Stimulated activated CD4-positive, alpha-beta T cell treated with anti-CD3 and anti-CD28 coated beads, TNF-alpha, amount 100 ng/mL, for 1 hour (primary cell): Measurements from ENCODE around the gene EGFR.

ENCODE experiments used
- DNase-seq, 3 donors: peaks; one replicate each; pipeline ENCODE4 v3.0.0-alpha.2; 2020; ENCODE audit warnings: low read depth in 3 of 3, low spot score in 1 of 3

The EGFR gene

DNA sequence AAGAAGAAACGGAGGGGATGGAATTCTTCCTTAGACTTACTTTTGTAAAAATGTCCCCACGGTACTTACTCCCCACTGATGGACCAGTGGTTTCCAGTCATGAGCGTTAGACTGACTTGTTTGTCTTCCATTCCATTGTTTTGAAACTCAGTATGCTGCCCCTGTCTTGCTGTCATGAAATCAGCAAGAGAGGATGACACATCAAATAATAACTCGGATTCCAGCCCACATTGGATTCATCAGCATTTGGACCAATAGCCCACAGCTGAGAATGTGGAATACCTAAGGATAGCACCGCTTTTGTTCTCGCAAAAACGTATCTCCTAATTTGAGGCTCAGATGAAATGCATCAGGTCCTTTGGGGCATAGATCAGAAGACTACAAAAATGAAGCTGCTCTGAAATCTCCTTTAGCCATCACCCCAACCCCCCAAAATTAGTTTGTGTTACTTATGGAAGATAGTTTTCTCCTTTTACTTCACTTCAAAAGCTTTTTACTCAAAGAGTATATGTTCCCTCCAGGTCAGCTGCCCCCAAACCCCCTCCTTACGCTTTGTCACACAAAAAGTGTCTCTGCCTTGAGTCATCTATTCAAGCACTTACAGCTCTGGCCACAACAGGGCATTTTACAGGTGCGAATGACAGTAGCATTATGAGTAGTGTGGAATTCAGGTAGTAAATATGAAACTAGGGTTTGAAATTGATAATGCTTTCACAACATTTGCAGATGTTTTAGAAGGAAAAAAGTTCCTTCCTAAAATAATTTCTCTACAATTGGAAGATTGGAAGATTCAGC, 187.6 kb downstream of the EGFR start:
- DNase-seq = no peak

DNA sequence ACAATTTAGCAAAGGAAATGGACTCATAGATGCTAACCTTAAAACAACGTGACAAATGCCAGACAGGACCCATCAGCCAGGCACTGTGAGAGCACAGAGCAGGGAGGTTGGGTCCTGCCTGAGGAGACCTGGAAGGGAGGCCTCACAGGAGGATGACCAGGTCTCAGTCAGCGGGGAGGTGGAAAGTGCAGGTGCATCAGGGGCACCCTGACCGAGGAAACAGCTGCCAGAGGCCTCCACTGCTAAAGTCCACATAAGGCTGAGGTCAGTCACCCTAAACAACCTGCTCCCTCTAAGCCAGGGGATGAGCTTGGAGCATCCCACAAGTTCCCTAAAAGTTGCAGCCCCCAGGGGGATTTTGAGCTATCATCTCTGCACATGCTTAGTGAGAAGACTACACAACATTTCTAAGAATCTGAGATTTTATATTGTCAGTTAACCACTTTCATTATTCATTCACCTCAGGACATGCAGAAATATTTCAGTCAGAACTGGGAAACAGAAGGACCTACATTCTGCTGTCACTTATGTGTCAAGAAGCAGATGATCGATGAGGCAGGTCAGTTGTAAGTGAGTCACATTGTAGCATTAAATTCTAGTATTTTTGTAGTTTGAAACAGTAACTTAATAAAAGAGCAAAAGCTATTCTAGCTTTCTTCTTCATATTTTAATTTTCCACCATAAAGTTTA, 188.8 kb downstream of the EGFR start:
- no peak for DNase-seq

DNA sequence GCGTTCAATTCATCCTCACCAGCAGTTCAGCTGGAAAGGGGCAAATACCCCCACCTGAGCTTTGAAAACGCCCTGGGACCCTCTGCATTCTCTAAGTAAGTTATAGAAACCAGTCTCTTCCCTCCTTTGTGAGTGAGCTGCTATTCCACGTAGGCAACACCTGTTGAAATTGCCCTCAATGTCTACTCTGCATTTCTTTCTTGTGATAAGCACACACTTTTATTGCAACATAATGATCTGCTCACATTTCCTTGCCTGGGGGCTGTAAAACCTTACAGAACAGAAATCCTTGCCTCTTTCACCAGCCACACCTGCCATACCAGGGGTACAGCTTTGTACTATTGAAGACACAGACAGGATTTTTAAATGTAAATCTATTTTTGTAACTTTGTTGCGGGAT, 190.5 kb downstream of the EGFR start:
- DNase-seq = no peak

DNA sequence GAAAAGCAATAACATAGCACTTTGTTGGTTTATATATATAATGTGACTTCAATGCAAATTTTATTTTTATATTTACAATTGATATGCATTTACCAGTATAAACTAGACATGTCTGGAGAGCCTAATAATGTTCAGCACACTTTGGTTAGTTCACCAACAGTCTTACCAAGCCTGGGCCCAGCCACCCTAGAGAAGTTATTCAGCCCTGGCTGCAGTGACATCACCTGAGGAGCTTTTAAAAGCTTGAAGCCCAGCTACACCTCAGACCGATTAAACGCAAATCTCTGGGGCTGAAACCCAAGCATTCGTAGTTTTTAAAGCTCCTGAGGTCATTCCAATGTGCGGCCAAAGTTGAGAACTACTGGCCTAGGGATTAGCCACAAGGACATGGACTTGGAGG, 191.4 kb downstream of the EGFR start:
- no peak for DNase-seq

DNA sequence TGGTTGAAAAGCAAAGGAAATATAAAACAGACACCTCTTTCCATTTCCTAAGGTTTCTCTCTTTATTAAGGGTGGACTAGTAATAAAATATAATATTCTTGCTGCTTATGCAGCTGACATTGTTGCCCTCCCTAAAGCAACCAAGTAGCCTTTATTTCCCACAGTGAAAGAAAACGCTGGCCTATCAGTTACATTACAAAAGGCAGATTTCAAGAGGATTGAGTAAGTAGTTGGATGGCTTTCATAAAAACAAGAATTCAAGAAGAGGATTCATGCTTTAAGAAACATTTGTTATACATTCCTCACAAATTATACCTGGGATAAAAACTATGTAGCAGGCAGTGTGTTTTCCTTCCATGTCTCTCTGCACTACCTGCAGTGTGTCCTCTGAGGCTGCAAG, 191.9 kb downstream of the EGFR start:
- no peak for DNase-seq

DNA sequence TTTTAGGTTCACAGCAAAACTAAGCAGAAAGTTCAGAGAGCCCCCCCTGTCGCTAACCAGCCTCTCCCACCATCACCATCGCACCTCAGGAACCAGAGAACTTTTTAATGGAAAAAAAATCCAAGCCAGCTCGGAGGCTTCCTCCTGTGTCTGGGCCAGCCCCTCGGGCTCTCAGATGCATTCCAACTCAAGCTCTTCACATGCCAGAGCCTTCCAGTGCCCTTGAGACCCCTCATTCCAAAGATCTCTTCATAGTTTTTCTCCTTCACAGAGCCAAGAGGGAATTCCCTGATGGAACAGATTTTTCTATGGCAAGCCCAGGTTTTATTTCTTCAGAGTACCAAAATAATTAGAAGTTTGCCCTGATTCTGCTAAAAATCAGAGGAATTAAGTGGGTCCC, 192.9 kb downstream of the EGFR start:
- no peak for DNase-seq

DNA sequence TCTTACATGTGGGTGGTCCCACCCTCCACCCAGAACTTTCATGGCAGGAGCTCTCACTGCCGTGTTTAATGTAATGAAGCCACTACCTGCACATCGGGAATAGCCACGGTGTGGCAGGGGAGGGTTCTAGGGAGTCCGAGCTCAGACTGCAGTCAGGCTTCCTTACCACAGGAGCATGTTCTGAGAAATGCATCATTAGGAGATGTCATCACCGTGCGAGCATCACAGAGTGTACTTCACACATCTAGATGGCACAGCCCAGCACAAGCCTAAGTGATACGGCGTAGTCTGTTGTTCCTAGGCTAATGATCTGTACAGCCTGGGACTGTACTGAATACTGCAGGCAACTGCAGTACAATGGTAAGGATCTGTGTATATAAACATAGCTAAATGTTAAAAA, 193.4 kb downstream of the EGFR start:
- no peak for DNase-seq

DNA sequence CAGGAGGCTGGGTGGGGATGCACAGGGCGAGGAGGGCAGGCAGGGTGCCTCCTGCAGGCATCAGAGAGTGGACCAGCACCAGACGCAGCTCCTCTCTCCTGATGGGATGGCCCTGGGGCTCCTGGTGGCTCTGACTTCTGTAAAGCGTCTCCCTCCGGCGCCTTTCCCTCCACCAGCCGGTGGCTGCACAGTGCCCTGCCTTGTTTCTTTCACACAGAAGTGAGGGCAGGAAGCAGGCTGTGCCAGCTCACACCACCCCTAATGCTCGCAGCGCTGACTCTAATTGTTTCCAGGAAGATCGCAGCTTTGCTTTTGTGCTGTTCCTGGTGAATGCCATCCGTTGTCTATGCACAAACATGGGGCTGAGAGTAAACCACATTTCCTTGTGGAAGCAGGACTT, 194.0 kb downstream of the EGFR start:
- DNase-seq = no peak

DNA sequence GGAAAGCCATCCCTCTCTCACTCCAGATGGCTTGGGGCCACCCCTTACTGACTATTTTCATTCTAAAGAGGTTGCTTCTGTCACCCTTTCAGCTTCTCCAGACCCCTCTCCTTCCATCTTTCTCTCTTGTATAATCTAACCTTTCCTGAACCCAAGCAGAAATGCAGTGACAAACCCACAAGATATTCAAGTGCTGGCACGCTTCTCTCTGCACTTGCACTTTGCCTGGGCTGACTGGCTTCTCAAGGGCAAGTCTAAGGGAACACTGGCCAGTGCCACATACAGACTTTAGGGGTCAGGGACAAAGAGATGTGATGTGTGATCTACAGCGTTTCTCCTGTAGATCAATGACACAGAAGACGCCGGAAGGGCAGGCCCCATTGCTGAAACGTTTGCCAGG, 195.9 kb downstream of the EGFR start:
- no peak for DNase-seq

DNA sequence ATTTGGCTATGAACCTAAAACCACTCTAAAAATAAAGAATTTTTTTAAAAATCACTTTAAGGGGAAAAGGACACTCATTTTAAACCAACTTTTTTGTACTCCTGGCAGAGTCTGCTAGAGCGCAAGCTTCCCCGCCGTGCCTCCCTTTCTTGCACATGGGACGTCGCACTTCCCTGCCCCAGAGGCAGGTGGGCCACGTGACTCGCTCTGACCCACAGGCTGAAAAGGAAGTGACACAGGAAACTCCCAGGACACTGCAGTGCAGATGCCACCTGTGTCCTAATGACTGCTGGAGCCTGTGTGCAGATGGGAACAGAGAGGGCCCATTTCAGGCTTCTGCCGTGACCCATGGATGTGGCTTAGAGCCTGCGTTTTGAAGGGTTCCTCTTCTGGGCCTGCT, 204.2 kb downstream of the EGFR start:
- no peak for DNase-seq

DNA sequence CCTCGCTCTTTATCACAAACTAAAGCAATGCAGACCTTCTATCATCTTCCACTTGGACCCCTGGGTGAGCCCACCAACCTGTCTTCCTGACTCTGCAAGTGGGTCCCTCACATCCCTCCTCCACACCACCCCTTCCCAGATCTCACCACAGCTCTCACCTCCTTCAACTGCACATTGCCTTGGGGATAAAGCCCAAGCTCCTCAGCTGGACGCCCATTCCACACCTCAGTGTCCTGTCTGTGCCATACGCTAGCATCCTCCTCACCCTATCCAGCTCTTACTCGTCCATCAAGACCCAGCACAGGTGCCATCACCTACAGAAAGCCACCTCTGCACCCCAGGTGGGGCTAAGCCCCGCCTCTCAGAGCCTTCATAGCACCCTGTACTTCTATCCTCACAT, 205.3 kb downstream of the EGFR start:
- DNase-seq = no peak

DNA sequence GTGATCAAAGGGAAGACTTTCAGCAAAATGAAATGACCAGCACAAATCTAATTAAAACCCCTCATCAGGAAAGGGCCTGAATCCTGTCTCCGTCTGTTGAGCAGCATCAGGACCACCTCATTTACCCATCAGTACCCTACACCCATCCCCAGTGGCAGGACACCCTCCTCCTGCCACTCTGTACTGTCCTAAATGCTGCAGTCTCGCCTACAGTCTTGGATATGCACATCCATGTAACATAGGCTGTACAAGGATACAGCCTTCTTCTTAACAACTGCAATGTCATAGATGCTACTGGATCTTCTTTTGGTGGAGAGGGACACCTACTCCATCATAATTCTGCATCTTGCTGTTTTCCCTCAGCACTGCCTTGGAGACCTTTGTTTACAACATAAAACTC, 206.0 kb downstream of the EGFR start:
- no peak for DNase-seq

DNA sequence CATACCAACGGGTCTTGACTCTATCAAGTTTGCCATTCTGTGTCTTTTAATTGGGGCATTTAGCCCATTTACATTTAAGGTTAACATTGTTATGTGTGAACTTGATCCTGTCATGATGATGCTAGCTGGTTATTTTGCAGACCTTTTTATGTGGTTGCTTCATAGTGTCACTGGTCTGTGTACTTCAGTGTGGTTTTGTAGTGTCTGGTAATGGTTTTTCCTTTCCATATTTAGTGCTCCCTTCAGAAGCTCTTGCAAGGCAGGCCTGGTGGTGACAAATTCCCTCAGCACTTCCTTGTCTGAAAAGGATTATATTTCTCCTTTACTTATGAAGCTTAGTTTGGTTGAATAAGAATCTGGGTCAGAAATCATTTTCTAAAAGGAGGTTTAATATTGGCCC, 211.2 kb downstream of the EGFR start:
- no peak for DNase-seq

DNA sequence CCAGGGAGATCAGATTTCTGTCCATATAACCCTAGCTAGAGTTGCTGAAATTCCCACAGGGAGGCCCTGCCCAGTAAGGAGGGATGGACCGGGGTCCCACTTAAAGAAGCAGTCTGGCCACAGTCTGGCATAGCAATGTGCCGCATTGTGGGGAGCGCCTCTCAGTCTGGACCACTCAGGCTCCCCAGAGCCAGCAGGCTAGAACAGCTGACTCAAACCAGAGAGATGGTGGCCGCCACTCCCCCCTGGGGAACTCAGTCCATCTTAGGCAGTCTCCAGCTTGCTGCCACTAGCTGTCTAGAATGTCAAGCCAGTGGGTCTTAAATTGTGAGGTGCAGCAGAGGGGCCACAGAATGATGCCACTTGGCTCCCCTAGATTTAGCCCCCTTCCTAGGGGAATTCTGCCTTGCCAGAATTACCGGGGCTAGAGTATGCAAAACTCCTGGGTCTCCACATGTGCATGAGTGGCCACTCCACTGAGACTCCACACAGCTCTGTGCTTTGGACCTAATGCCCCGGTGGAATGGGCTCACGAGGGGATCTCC, 213.0 kb downstream of the EGFR start:
- no peak for DNase-seq

DNA sequence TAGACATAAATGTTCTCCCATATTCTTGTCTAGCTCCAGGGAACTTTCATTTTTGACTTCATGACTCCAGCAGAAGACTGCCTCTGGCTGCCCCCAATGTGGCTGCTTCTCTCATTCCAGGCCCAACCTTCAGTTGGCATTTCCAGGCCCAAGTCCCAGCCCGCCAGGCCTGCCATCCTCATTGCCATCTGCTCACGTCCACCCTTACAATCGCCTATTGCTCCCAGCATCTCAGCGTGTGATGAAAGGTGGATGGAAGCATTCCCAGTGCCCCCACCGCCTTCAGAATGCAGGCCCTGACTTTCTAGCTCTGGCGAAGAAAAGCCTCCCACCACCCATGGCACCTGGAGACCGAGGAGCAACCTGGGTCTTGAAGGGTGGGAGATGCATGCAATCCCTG, 214.2 kb downstream of the EGFR start:
- no peak for DNase-seq

DNA sequence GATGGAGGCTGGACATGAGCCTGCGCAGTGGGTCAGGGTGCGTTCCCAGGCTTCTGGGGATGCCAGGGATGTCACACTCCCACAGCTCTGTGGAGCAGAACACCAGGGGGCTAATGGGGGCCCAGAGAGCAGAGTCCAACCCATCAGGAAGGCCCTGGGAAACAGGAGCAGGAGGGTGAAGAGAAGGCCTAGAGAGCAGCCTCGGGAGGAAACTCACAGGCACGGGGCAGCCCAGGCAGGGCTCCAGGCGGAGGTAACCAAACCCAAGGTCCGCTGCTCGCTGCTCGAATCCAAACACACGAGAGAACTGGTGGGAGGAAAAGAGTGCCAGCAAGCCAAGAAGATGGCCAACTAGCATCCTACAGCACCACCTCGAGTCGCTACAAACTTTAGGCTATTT, 215.6 kb downstream of the EGFR start:
- DNase-seq = no peak

DNA sequence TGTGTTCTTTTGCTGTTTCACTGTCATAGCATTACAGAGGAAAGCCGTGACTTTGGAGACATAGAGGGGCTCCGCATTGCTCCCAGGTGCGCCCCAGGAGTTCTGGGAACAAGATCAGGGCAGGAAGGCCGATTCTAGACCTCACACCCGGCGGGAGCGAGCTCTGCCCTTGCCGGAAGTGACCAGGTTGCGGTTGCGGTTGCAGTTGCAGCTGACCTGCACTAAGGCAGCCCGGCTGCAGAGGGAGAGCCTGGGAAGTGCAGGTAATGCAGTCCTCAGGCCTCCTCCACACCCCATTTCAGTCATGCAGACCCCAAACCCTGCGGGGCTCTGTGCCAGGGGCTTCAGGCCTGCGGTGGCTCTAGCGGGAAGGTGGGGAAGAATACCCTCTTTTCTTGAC, 216.3 kb downstream of the EGFR start:
- no peak for DNase-seq

DNA sequence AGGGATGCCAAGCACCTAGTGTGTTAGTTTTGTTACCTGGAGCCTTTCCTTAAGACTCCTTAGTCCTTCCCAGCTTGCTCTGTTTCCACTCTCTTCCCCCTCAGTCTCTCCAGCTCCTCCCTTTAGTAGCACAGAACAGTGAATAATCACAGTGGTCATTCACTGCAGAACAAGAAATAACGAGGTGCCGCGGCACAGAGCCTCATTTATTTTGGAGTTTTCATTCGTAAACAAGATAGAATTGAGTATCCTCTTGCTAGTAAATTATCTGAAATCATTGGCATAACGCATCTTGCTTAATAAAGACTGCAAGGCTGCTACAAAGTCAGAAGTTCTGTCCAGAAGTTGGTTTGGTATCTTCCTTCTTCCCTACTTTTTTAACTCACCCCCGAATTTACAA, 217.0 kb downstream of the EGFR start:
- DNase-seq = no peak

DNA sequence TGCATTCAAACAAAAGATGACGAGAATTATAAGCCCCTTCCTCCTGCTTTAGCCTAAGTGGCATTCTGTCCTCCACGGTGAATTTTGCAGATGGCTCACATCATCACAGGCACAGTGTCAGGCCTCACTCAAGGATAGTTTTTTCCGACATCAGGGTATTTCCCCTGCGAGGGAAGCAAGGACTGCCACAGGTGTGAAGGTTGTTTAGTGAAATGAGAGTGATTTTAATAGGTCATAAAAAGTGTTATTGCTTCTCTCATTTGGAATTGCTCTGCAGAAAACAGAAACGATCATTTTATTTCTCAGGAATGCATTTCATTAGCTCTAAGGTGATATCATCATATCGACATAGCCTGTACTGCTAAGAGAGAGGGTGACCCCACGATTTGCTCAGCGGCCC, 217.7 kb downstream of the EGFR start:
- no peak for DNase-seq

DNA sequence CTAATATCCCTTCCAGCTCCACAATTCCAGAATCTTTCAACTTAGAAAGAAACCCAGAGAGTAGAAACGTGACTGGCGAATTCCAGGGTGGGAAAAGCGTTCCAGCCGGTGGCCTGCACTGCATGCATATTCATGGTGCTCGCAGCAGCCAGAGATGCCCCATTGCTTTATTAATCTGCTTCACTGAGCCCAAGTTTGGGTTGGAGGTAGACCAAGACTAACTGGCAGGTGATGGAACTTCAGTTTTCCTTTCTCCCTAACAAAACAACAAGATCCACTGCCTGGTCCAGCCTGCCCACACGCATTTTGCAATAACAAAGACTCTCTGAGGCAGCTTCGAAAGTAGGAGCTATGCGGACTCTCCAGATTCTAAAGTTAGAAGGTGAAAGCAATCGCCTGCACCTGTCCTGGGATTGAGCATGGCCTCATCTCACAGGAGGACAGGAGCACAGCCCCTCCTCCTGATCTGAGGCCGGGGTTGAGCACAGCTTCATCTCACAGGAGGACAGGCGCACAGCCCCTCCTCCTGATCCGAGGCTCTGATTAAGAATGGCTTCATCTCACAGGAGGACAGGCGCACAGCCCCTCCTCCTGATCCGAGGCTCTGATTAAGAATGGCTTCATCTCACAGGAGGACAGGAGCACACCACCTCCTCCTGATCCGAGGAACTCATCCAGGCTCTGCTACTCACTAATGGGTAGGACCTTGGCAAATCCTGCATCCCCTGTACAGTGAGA, 218.5 kb downstream of the EGFR start:
- DNase-seq = no peak

DNA sequence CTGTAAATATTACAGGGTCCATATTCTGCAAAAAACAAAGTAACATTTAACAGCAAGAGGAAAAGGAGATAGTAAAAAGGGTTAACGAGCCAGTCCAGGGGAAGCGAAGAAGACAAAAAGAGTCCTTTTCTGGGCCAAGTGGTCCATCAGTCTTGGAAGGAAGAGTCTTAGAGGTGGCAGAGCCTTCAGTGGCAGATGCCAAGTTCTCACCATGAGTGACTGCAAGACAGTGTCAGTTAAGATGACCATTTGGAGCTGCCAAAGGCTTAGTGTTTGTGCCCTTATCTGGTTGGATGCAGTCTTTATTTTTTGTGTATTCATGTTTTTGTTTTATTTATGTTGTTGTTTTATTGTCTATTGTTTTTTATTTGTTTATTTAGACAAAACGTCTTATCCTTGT, 220.6 kb downstream of the EGFR start:
- no peak for DNase-seq
